ENCODE measurements around the gene CASP8AP2.

- TF ChIP-seq, protein P1, sequence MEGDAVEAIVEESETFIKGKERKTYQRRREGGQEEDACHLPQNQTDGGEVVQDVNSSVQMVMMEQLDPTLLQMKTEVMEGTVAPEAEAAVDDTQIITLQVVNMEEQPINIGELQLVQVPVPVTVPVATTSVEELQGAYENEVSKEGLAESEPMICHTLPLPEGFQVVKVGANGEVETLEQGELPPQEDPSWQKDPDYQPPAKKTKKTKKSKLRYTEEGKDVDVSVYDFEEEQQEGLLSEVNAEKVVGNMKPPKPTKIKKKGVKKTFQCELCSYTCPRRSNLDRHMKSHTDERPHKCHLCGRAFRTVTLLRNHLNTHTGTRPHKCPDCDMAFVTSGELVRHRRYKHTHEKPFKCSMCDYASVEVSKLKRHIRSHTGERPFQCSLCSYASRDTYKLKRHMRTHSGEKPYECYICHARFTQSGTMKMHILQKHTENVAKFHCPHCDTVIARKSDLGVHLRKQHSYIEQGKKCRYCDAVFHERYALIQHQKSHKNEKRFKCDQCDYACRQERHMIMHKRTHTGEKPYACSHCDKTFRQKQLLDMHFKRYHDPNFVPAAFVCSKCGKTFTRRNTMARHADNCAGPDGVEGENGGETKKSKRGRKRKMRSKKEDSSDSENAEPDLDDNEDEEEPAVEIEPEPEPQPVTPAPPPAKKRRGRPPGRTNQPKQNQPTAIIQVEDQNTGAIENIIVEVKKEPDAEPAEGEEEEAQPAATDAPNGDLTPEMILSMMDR (IDR thresholded peaks at IDR 0.05): no peak
- TF ChIP-seq POLR2A (IDR thresholded peaks at IDR 0.05): no peak
Observed at GRCh38 chr6:89834884-89835792, 5.5 kb downstream of the CASP8AP2 start.
